Gastroesophageal sphincter (tissue), 3 donors: Measurements from ENCODE around the gene VWA7.

ENCODE experiments used
- EP300 ChIP-seq: sonication (generic); formaldehyde crosslinking; IDR thresholded peaks from one replicate; pipeline ENCODE4 v1.6.1; 2017; ENCODE audit warnings: antibody characterized with exemption, mild to moderate bottlenecking
- TF ChIP-seq, protein P1 (sequence below), 4 experiments: fragments of 200-600 bp in 2 of 4; fragments of 450-650 bp in 2 of 4; sonication (generic) in 1 of 4; IDR thresholded peaks; one replicate each; pipeline ENCODE4 v1.5.1; 2017 to 2019; ENCODE audit warnings: antibody characterized with exemption in 4 of 4, mild to moderate bottlenecking in 2 of 4, moderate library complexity in 2 of 4

DNA sequence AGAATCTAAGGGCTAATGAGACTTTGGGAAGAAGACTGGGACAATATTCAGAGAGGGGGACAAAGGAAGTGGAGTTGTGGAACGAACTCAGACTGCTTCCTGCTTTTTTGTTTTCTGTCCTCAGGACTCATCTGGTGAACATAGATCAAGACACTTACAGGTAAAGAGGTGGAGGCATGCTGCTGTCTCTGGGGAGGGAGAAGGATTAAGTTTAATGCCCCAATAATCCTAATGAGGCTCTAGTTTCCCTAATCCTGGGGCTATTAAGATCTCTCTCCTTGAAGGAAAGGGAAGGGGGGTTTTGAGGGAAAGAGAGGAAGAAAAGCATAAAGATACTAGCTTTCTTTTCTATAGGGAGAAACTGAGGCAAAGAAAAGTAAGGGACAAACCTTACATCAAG is 32.7 kb downstream of the VWA7 start:
- TF ChIP-seq, protein P1, sequence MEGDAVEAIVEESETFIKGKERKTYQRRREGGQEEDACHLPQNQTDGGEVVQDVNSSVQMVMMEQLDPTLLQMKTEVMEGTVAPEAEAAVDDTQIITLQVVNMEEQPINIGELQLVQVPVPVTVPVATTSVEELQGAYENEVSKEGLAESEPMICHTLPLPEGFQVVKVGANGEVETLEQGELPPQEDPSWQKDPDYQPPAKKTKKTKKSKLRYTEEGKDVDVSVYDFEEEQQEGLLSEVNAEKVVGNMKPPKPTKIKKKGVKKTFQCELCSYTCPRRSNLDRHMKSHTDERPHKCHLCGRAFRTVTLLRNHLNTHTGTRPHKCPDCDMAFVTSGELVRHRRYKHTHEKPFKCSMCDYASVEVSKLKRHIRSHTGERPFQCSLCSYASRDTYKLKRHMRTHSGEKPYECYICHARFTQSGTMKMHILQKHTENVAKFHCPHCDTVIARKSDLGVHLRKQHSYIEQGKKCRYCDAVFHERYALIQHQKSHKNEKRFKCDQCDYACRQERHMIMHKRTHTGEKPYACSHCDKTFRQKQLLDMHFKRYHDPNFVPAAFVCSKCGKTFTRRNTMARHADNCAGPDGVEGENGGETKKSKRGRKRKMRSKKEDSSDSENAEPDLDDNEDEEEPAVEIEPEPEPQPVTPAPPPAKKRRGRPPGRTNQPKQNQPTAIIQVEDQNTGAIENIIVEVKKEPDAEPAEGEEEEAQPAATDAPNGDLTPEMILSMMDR (IDR thresholded peaks at IDR 0.05): no peak
- no peak for TF ChIP-seq EP300
